ENCODE measurements around the gene BARHL1.

BARHL1 gene

GRCh38 chr9:132582276-132582785 is at the start of gene BARHL1:
TSS of gene BARHL1 (plus strand) at chr9:132582606. CDS start at chr9:132582798, 192 bp downstream.
- DNase-seq (ENCODE audit: low spot score): no peak

- no peak for DNase-seq (ENCODE audit: low spot score)
These were observed 47.6 kb upstream of the BARHL1 start for GRCh38 chr9:132534832-132535231.

GRCh38 chr9:132536124-132536523 is 46.3 kb upstream of the BARHL1 start:
- DNase-seq (ENCODE audit: low spot score): no peak

- DNase-seq (ENCODE audit: low spot score): no peak
These were observed 45.1 kb upstream of the BARHL1 start for GRCh38 chr9:132537352-132537751.

GRCh38 chr9:132538071-132538470 is 44.3 kb upstream of the BARHL1 start:
- DNase-seq (ENCODE audit: low spot score): no peak

- DNase-seq (ENCODE audit: low spot score): no peak
These were observed 43.3 kb upstream of the BARHL1 start for GRCh38 chr9:132539096-132539495.

GRCh38 chr9:132541051-132541450 is 41.4 kb upstream of the BARHL1 start:
- DNase-seq (ENCODE audit: low spot score): no peak

GRCh38 chr9:132541870-132542830 is 40.3 kb upstream of the BARHL1 start:
- DNase-seq (ENCODE audit: low spot score): no peak

- DNase-seq (ENCODE audit: low spot score): no peak
These were observed 39.2 kb upstream of the BARHL1 start for GRCh38 chr9:132543251-132543650.

- DNase-seq (ENCODE audit: low spot score): no peak
These were observed 38.4 kb upstream of the BARHL1 start for GRCh38 chr9:132543960-132544359.

GRCh38 chr9:132545578-132545977 is 36.8 kb upstream of the BARHL1 start:
- DNase-seq (ENCODE audit: low spot score): no peak

- DNase-seq (ENCODE audit: low spot score): peak; percentile 71
These were observed 36.0 kb upstream of the BARHL1 start for GRCh38 chr9:132546148-132547051.

GRCh38 chr9:132547052-132547431 is 35.4 kb upstream of the BARHL1 start:
- no peak for DNase-seq (ENCODE audit: low spot score)

- no peak for DNase-seq (ENCODE audit: low spot score)
These were observed 35.0 kb upstream of the BARHL1 start for GRCh38 chr9:132547436-132547835.

- DNase-seq (ENCODE audit: low spot score): no peak
These were observed 34.3 kb upstream of the BARHL1 start for GRCh38 chr9:132547976-132548730.

GRCh38 chr9:132548751-132549640 is 33.4 kb upstream of the BARHL1 start:
- DNase-seq (ENCODE audit: low spot score): no peak

GRCh38 chr9:132551556-132551955 is 30.9 kb upstream of the BARHL1 start:
- no peak for DNase-seq (ENCODE audit: low spot score)

GRCh38 chr9:132552041-132552440 is 30.4 kb upstream of the BARHL1 start:
- no peak for DNase-seq (ENCODE audit: low spot score)

- DNase-seq (ENCODE audit: low spot score): no peak
These were observed 27.7 kb upstream of the BARHL1 start for GRCh38 chr9:132554755-132555154.

GRCh38 chr9:132555528-132555927 is 26.9 kb upstream of the BARHL1 start:
- no peak for DNase-seq (ENCODE audit: low spot score)

GRCh38 chr9:132556235-132556634 is 26.2 kb upstream of the BARHL1 start:
- DNase-seq (ENCODE audit: low spot score): no peak

Data from left forelimb (tissue), 1 donor.